ENCODE data around the gene PIP5K1A.

DNA sequence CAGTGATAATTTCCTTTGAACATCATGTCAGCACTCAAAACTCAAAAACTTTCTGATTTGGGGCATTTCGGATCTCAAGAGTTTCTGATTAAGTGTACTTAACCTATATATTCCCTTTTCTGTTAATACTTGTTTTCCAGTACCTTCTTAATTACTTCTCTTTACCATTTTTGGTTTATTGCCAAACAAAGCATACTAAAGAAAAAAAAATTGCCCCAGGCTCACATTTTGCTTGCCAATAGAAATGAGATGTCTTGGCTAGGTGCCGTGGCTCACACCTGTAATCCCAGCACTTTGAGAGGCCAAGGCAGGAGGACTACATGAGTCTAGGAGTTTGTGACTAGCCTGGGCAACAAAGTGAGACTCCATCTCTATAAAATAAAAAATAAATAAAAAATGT, 61.0 kb downstream of the PIP5K1A start:
- TF ChIP-seq CTCF (IDR thresholded peaks at IDR 0.05), result no peak
- TF ChIP-seq POLR2A (IDR thresholded peaks at IDR 0.05), result no peak

All from right lobe of liver (tissue), 4 donors.